ENCODE data around the gene NCS1. TPM values are rescaled to one million over a fixed set of nuclear protein-coding genes. Genes with fewer than 3 reads are reported as not detected.
"Not testable (repeated sequence)": the region's sequence is repeated elsewhere in the genome, so short reads cannot be mapped to it uniquely, and the experiment has no call there.

The NCS1 gene
- total RNA-seq, 1 experiment from 2014 or later, result 68.7 TPM

DNA sequence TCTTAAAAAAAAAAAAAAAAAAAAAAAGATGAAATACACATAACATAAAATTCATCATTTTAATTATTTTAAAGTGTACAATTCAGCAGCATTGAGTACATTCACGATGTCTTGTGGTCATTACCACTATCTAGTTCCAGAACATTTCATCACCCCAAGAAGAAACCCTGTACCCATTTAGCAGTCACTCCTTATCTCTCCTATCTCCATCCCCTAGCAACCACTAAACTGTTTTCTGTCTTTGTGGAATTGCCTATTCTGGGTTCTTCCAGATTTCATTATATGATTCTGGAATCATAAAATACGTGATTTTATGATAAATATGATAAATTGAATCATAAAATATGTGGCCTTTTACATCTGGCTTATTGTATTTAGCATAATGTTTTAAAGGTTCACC is 84.4 kb downstream of the NCS1 start:
- Histone ChIP-seq H4K20me1 (ENCODE audit: insufficient read depth) (no peaks in the 10 kb centered on the region), H3K79me2 (ENCODE audit: insufficient read depth, low read length) (no peaks in the 10 kb centered on the region), H3K9me3 (ENCODE audit: control insufficient read depth in 1 of 2, insufficient read depth in 1 of 2, low read depth in 1 of 2, low read length in 2 of 2) (no peaks in the 10 kb centered on the region), H3K27ac (ENCODE audit: low read depth, low read length) (no peak overlapping the region), H3K4me1 (ENCODE audit: control insufficient read depth in 1 of 2, insufficient read depth in 2 of 2, low read length in 2 of 2) (no peaks in the 10 kb centered on the region), H3K9me2 (ENCODE audit: insufficient read depth) (no peaks in the 10 kb centered on the region), H3K4me3 (replicated peaks in 1 of 2; ENCODE audit: low read depth in 1 of 2, low read length in 2 of 2) (no peak overlapping the region), H2AFZ (ENCODE audit: low read depth, low read length, poor library complexity, severe bottlenecking) (no peak overlapping the region), H3K36me3 (ENCODE audit: control insufficient read depth in 1 of 2, insufficient read depth in 2 of 2, low read length in 2 of 2) (no peaks in the 10 kb centered on the region), H3K27me3 (ENCODE audit: insufficient read depth, low read length) (peaks cover 12% of the 10 kb centered on the region; the same call in 1 of the 2 replicates), H3K4me2 (ENCODE audit: low read length) (no peak overlapping the region), H3K9ac (ENCODE audit: low read length) (no peak overlapping the region)
- RAD21 ChIA-PET (ENCODE audit: low non-redundant PET in 1 of 2, low total read pairs in 2 of 2, uncharacterized antibody in 2 of 2, unreplicated experiment in 2 of 2), result no interaction called here
- POLR2A ChIA-PET, result no interaction called here
- no peak for TF ChIP-seq ZFX (IDR thresholded peaks at IDR 0.05)
- TF ChIP-seq POLR2AphosphoS5 (IDR thresholded peaks at IDR 0.05; ENCODE audit: low read depth, low read length), result no peak
- TF ChIP-seq CEBPB (IDR thresholded peaks at IDR 0.05; ENCODE audit: low read depth), result no peak
- TF ChIP-seq REST (IDR thresholded peaks at IDR 0.05; ENCODE audit: low read depth), result no peak
- TF ChIP-seq EGR1 (IDR thresholded peaks at IDR 0.05; ENCODE audit: low read depth), result no peak
- no peak for TF ChIP-seq RAD21 (IDR thresholded peaks at IDR 0.05; ENCODE audit: low read depth)
- TF ChIP-seq CBX3 (IDR thresholded peaks at IDR 0.05; ENCODE audit: low read depth), result no peak
- intact Hi-C loops (cut with micrococcal nuclease), result loop anchor here (5.0 kb wide), 1 partner anchor 86 kb away; no protein-coding TSS in a partner anchor
- BruUV-seq (replicated peaks), result no TSS peak
- no peak for DNase-seq (ENCODE audit: low read depth, low spot score)
- CTCF ChIA-PET, result no interaction called here
- ATAC-seq, result no peak

GRCh38 chr9:130258137-130258536 is 85.9 kb downstream of the NCS1 start:
- CTCF ChIA-PET; H3K4me3 ChIP-seq (replicated peaks in 1 of 2; ENCODE audit: low read depth in 1 of 2, low read length in 2 of 2); H2AFZ ChIP-seq (ENCODE audit: low read depth, low read length, poor library complexity, severe bottlenecking); H4K20me1 ChIP-seq (ENCODE audit: insufficient read depth); ATAC-seq; H3K9me2 ChIP-seq (ENCODE audit: insufficient read depth); BruUV-seq (replicated peaks); DNase-seq (ENCODE audit: low read depth, low spot score); H3K4me1 ChIP-seq (ENCODE audit: control insufficient read depth in 1 of 2, insufficient read depth in 2 of 2, low read length in 2 of 2); H3K9ac ChIP-seq (ENCODE audit: low read length); H3K79me2 ChIP-seq (ENCODE audit: insufficient read depth, low read length); POLR2A ChIA-PET; H3K4me2 ChIP-seq (ENCODE audit: low read length); H3K9me3 ChIP-seq (ENCODE audit: control insufficient read depth in 1 of 2, insufficient read depth in 1 of 2, low read depth in 1 of 2, low read length in 2 of 2); RAD21 ChIA-PET (ENCODE audit: low non-redundant PET in 1 of 2, low total read pairs in 2 of 2, uncharacterized antibody in 2 of 2, unreplicated experiment in 2 of 2); H3K27ac ChIP-seq (ENCODE audit: low read depth, low read length); H3K36me3 ChIP-seq (ENCODE audit: control insufficient read depth in 1 of 2, insufficient read depth in 2 of 2, low read length in 2 of 2): not testable (repeated sequence)
- intact Hi-C loops (cut with micrococcal nuclease), result loop anchor here (5.0 kb wide), 1 partner anchor 84 kb away; no protein-coding TSS in a partner anchor
- peaks cover 13% of the 10 kb centered on the region; the same call in 1 of the 2 replicates for H3K27me3 ChIP-seq (ENCODE audit: insufficient read depth, low read length)
